C4-2B (cell line): ENCODE data around the gene TPTE2.
A peak's percentile ranks its signal among the peaks of the same experiment; 100 is the strongest.

Experiments used
- ZFX ChIP-seq: fragments of 450-650 bp; IDR thresholded peaks from 2 replicates; pipeline ENCODE4 v1.6.1; 2017
- TF ChIP-seq, protein P1 (sequence below): fragments of 450-650 bp; conservative IDR thresholded peaks from 2 replicates; pipeline ENCODE4 v1.5.1; 2017; ENCODE audit warnings: mild to moderate bottlenecking

DNA sequence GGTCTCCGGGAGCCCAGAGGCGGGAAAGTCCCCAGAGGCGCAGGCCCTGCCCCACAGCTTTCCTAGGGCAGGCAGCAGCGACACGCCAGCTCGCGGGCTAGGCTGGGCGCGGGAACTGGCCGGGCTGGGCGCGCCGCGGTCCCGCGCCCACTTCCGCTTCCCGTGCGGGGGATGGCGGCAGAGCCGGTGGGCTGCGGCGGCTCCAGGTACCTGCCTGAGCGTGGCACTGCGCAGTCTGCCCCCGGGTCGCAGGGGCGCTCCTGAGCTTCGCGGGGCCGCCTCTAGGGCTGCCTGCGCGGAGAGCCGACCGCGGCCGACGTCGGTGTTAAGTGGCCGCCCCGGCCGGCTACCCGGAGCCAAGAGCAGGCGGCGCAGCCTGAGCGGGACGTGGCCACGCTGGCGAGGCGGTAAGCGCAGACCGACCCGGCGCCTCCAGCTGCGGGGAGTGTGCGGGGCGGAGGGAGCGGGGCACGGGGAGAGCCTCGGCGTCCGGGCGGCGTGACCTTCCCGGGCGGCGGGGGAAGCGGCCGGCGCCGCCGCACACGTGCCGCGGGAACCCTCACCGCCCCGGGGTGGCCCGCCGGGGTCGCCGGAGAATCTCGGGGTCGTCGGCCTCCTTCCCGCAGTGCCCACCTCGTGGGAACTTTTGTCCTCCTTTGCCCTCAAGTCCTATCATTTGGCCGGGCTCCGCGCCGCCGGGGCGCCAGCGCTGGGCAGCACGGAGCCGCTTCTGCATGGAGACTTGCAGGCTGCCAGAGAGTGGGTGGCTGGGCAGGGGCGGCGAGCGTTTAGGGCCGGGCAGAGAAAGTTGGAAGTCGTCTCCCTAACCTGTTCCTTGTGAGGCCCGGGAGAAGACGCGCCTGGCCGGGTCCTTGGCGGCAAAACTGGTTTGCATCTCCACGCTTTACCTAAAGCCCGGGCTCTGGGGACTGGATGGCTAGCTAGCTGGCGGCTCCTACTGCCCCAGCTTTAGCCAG, 40.7 kb upstream of the TPTE2 start:
- TF ChIP-seq, protein P1, sequence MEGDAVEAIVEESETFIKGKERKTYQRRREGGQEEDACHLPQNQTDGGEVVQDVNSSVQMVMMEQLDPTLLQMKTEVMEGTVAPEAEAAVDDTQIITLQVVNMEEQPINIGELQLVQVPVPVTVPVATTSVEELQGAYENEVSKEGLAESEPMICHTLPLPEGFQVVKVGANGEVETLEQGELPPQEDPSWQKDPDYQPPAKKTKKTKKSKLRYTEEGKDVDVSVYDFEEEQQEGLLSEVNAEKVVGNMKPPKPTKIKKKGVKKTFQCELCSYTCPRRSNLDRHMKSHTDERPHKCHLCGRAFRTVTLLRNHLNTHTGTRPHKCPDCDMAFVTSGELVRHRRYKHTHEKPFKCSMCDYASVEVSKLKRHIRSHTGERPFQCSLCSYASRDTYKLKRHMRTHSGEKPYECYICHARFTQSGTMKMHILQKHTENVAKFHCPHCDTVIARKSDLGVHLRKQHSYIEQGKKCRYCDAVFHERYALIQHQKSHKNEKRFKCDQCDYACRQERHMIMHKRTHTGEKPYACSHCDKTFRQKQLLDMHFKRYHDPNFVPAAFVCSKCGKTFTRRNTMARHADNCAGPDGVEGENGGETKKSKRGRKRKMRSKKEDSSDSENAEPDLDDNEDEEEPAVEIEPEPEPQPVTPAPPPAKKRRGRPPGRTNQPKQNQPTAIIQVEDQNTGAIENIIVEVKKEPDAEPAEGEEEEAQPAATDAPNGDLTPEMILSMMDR, result no peak; the same call in none of the 2 replicates
- peak; percentile 23; the same call in 1 of the 2 replicates for TF ChIP-seq ZFX
